Activated CD4-positive, alpha-beta T cell treated with anti-CD3 and anti-CD28 coated beads for 4 hours (primary cell): ENCODE results near the gene JPH2.
"Not testable (repeated sequence)": the region's sequence is repeated elsewhere in the genome, so short reads cannot be mapped to it uniquely, and the experiment has no call there.

Experiments
- DNase-seq, 2 donors: peaks; one replicate each; pipeline ENCODE4 v3.0.0-alpha.2; 2020

Gene JPH2

GRCh38 chr20:44211177-44212039, 24.4 kb upstream of the JPH2 start:
- DNase-seq: no peak

- DNase-seq: peak; percentile 97
These were observed 23.6 kb upstream of the JPH2 start, which contains the start of gene OSER1 for GRCh38 chr20:44210406-44211176. OSER1 (minus strand) TSS chr20:44210771; CDS start chr20:44206957, 3,814 bp downstream.

DNA sequence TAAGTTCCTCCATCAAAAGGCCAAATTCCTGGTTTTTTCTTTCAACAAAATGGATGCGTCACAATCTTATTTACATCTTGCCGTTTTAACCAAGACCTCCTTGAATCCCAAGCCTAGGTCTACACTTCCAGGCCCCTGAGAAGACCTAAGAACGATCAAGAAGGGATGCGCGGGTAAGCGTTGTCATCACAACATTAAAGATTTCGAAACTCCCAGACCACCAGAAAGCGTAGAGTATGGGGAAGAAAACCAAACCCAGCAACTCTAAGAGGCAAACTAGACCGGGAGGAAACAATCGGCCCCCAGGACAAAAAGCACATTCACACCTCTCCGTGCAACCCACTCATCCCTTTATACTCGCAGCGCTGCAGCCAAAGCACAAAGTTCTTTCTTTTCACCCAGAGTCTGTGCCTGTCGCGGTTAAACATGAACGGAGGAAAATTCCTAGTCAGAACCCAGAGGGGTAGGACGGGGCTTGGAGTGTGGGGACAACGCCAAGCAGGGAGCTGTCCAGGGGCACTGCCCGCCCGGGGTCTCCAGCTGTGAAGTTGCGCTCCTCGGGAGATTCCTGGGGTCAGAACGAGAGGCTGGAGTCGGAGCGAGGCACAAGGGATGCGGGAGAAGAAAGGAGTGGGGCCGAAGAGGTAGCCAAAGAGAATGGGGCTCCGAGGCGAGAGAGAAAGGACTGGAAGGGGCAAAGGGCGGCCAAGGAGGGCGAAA, 22.9 kb upstream of the JPH2 start:
- DNase-seq: no peak

GRCh38 chr20:44208770-44209169, 21.8 kb upstream of the JPH2 start:
- DNase-seq: no peak

DNA sequence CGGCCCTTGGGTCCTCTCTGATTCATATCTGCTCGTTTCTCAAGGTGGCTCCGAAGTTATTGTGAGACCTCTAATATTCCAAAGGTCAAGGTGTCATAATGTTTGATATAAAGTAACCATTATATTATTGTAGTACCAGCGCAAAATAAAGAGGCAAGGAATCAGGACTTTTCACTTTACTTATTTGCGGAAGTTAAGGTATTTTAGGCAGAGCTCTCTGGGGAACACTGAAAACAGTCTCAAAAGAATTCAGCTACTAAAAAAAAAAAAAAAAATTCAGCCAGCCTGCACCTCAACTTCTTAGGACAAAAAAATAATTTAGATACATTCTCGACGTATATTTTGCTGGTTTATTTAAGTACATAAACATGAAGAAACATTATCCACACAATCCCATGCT, 21.2 kb upstream of the JPH2 start:
- DNase-seq: no peak

DNA sequence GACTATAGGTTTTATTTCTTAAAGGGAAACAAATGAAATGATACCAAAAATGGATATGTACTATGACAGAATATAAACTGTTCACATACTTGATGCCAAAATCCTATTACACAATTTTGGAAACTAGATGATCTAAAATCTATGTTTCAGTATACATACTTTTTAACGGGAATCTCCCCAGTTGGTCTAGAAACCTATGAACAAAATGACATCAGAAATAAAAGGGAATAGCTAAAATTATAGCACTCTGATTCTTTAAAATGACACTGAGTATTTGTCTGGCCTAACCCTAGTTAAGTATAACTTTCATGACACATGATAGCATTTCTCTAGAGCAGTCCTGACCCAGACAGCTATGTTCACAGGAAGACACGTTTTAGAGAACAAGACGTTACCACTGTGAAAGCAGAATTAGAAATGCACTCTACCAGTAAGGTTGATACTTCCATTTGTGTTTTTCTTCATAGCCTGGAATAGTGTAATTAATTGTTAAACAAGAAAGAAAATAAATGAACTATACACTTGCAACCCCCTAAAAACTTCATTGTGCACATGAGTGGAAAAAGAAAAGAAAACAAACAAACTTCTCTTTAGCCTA, 20.2 kb upstream of the JPH2 start:
- DNase-seq: no peak

GRCh38 chr20:44206132-44206531, 19.1 kb upstream of the JPH2 start:
- no peak for DNase-seq

- DNase-seq: no peak
These were observed 17.8 kb upstream of the JPH2 start for GRCh38 chr20:44204832-44205215.

DNA sequence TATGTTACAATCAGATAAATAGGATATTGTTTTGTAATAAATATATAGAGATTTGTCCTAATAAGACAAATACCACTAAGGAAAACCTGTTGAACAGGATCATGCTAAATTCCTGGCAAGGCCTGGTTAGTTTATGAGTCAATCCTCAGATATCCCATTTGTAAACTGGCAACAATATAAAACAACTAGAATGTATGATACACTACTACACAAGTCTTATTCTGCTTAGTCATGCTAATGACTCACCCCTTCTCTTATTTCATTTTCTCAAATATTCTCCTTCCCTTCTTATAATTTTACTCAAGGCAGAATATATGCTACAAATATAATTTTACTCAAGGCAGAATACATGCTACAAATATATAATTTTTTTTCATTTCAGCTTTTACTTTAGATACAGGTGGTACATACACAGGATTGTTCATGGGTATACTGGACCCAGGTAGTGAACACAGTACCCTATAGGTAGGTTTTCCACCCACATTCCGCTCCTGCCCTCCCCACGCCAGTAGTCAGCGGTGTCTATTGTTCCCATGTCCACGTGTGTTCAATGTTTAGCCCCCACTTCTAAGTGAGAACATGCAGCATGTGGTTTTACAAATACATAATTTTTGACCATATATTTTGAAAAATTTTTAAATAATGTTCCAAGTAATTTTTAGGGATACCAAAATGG, 17.3 kb upstream of the JPH2 start:
- no peak for DNase-seq

GRCh38 chr20:44203161-44203560, 16.2 kb upstream of the JPH2 start:
- no peak for DNase-seq

DNA sequence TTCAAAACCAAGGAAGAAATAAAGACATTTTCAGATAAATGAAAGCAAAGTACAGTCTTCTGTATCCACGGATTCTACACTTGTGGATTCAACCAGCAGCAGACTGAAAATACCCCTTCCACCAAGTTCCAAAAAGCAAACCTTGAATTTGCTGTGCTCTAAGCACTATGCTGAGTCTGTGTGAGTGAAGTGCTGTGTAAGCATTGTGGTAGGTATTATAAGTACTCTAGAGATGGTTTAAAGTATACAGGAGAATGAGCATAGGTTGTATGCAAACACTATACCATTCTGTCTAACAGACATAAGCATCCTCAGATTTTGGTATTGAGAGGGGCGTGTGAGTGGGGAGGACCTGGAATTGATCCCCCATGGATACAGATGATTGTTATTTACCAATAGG, 14.0 kb upstream of the JPH2 start:
- DNase-seq: no peak

DNA sequence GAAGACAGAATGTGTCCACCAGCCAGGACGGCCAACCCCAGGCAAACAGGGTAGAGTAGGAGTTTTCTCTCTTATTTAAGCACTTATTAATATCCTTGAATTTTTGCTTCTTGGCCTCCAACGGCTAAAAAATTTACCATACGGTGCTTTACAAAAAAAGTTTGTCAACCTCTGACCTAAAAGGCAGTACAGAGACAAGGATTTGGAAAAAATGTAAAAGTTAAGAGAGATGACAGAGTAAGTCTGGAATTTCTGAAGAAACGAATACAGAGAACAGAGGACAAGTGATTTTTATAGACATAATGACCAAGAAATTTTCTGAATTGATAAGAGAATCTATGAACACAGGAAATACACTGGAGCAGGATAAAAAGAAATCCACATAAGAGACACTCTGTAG, 13.4 kb upstream of the JPH2 start:
- DNase-seq: no peak

- DNase-seq: no peak
These were observed 12.9 kb upstream of the JPH2 start for GRCh38 chr20:44199877-44200276.

- no peak for DNase-seq
These were observed 11.9 kb upstream of the JPH2 start for GRCh38 chr20:44198872-44199271.

- no peak for DNase-seq
These were observed 9.3 kb upstream of the JPH2 start for GRCh38 chr20:44196271-44196670.

- no peak for DNase-seq
These were observed 8.6 kb upstream of the JPH2 start for GRCh38 chr20:44195605-44196004.

DNA sequence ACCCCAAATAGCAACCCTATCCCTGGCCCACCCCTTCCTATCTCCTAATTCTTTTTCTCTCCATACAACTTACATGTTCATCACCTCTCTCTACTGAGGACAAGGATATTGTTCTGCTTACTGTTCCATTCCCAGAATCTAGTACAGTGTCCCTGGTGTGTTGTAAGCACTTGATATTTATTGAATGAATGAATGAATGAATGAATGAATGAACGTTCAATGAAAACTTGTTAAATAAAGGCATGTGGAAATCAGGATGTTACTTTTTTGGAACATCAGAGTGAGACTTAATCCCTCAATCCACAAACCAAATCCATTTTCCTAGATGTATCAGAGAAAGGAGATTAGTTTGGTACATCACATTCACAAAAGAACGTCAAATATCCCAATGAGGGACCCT, 6.8 kb upstream of the JPH2 start:
- DNase-seq: no peak

GRCh38 chr20:44191640-44192039, 4.7 kb upstream of the JPH2 start:
- DNase-seq: not testable (repeated sequence)

DNA sequence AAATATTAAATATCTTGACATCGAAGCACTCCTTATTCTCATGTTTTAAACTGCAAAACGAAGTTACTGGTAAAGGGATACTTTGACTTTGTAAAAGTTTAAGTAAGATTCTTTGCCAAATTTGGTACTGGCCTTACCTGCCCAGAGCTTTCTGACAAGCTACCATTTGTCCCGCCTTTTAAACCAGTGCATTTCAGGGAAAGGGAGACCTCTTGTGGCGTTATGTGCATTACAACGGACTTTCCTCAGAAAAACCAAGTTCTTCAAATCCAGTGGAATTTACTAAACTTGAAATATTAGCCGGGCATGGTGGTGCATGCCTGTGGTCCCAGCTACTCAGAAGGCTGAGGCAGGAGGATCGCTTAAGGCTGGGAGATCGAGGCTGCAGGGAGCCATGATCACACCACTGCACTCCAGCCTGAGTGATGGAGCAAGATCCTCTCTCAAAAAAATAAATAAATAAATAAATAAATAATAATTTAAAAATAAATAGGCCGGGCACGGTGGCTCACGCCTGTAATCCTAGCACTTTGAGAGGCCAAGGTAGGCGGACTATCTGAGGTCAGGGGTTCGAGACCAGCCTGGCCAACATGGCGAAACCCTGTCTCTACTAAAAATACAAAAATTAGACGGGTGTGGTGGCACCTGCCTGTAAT, 3.3 kb upstream of the JPH2 start:
- peak; percentile 21 to 54 for DNase-seq

DNA sequence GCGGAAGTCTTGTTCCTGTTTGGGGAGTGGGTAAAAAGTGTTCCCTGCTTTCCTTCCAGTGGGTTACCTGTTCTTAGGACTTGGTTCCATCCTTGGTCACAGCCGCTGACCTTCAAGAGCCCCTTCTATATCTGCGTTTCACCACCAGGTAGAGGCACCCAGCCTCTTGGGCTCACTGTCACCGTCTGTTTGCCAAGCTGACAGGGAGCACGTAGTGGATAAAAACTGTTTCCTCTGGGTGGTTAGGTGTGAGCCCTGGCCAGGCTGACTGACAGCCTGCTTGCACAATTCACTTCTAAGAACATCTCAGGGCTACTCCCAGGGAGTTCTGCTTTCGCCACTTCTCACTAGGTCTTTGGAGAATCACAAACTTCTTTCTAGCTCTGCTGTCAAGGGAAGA, 1.8 kb upstream of the JPH2 start:
- DNase-seq: no peak

- DNase-seq: no peak
These were observed 1.1 kb upstream of the JPH2 start for GRCh38 chr20:44187772-44188709.
